GM19438 (cell line): ENCODE data around the gene KIR2DL4.
"Not testable (repeated sequence)": the region's sequence is repeated elsewhere in the genome, so short reads cannot be mapped to it uniquely, and the experiment has no call there.

Experiments used
- ATAC-seq: cut with Tn5 transposase; IDR thresholded peaks from one replicate; pipeline ENCODE4 v1.9.1; 2021; ENCODE audit warnings: low read depth; ENCODE audit not compliant: unreplicated experiment

Gene KIR2DL4

DNA sequence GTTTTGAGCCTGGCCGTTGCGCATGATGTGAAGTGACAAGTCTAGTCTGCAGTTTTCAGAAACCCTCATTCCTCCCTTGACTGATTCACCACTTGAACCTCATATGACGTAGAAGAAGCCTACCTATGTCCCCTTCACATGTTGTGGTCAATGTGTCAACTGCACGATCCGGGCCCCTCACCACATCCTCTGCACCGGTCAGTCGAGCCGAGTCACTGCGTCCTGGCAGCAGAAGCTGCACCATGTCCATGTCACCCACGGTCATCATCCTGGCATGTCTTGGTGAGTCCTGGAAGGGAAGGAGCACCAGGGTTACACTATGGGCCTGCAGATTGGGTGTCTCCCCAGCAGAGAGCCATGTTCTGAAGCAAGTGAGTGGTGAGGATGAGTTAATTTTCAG, at the start of gene KIR2DL4:
Gene KIR2DL4, plus strand, starts transcription at position 201 of the 400 bp plus-strand sequence. Its CDS starts 42 bp downstream, at position 243.
- no peak for ATAC-seq

DNA sequence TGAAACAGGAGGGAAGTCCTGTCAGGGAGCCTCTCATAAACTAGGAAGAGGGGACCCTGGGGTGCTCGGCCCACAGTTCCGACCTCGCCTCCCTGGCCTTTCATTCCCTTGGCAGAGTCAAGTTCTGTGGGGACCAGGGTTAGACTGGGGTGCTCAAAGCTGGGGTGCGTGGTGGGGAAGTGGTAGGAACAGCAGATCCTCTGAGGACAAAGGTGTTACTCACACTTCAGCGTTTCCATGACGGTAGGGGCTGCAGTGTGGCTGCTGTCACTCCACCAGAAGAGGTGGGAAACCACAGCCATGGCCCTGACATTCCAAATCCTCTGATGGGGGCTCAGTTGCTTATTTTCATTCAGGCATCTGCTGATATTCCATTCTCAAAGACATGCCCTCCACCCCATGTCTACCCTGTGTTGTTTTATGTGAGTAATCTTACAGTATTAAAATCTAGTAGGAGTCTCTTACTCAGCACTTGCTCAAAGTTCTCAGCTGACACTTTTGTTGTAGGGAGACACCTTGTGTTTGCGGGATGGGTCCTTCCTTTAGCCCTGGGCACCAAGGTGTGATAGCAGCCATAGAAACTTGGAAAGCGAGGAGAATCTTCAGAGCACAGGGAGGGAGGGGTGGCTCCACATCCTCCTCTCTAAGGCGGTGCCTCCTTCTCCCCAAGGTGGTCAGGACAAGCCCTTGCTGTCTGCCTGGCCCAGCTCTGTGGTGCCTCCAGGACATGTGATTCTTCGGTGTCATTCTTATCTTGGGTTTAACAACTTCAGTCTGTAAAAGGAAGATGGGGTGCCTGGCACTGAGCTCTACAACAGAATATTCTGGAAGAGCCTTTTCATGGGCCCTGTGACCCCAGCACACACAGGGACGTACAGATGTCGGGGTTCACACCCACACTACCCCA, 47.0 kb upstream of the KIR2DL4 start:
- ATAC-seq, result not testable (repeated sequence)

DNA sequence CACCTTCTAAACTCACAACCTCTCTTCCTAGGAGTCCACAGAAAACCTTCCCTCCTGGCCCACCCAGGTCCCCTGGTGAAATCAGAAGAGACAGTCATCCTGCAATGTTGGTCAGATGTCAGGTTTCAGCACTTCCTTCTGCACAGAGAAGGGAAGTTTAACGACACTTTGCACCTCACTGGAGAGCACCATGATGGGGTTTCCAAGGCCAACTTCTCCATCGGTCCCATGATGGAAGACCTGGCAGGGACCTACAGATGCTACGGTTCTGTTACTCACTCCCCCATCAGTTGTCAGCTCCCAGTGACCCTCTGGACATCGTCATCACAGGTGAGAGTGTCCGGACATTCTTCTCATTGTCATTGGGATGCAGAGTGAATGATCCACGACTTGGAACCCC, 44.8 kb upstream of the KIR2DL4 start:
- ATAC-seq, result not testable (repeated sequence)

DNA sequence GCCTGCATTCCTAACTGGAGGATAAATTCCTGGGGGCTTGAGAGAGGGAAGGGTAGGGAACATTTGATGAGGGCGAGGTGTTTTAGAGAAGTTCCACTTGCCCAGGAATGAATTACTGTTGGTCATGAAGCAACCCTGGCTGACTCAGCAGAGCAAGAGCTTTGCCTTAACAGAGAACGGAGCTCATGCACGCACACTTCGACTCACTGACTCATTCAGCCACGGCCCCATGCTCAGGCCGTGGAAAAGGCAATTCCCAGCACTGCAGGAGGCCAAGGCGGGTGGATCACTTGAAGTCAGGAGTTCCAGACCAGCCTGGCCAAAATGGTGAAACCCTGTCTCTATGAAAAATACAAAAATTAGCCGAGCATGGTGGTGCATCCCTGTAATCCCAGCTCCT, 39.2 kb upstream of the KIR2DL4 start:
- not testable (repeated sequence) for ATAC-seq

DNA sequence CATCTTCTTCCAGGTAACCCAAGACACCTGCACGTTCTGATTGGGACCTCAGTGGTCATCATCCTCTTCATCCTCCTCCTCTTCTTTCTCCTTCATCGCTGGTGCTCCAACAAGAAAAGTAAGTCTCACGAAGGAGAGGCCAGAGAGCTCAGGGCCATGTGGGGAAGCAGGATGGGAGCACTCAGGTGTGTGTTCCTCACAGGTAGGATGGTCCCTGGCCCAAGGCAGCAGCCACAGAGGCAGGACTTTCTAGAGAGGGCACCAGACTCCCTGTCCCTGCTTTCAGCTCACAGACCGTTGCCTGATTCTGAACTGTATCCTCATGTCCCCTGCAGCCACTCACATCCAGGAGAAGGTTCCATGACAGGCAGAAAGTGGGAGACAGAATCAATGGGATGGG, 36.9 kb upstream of the KIR2DL4 start:
- not testable (repeated sequence) for ATAC-seq

DNA sequence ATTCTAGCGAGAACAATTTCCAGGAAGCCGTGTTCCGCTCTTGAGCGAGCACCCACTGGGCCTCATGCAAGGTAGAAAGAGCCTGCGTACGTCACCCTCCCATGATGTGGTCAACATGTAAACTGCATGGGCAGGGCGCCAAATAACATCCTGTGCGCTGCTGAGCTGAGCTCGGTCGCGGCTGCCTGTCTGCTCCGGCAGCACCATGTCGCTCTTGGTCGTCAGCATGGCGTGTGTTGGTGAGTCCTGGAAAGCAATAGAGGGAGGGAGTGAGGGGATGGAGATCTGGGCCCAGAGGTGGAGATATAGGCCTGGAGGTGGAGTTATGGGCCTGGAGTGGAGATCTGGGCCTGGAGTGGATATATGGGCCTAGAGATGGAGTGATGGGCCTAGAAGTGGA, 33.8 kb upstream of the KIR2DL4 start, which contains the start of gene KIR2DL1:
Gene KIR2DL1, plus strand, starts transcription at position 148 of the 400 bp plus-strand sequence. Its CDS starts 58 bp downstream, at position 206.
- ATAC-seq, result not testable (repeated sequence)

DNA sequence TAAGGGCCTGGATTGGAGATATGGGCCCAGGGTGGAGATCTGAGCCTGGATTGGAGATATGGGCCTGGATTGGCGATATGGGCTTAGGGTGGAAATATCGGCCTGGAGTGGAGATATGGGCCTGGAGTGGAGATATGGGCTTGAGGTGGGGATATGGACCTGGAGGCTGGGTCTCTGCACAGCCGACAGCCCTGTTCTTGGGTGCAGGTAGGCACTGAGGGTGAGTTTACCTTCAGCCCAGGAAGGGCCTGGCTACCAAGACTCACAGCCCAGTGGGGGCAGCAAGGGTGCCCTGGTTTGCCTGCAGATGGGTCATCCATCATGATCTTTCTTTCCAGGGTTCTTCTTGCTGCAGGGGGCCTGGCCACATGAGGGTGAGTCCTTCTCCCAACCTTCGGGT, 32.9 kb upstream of the KIR2DL4 start:
- ATAC-seq, result not testable (repeated sequence)

DNA sequence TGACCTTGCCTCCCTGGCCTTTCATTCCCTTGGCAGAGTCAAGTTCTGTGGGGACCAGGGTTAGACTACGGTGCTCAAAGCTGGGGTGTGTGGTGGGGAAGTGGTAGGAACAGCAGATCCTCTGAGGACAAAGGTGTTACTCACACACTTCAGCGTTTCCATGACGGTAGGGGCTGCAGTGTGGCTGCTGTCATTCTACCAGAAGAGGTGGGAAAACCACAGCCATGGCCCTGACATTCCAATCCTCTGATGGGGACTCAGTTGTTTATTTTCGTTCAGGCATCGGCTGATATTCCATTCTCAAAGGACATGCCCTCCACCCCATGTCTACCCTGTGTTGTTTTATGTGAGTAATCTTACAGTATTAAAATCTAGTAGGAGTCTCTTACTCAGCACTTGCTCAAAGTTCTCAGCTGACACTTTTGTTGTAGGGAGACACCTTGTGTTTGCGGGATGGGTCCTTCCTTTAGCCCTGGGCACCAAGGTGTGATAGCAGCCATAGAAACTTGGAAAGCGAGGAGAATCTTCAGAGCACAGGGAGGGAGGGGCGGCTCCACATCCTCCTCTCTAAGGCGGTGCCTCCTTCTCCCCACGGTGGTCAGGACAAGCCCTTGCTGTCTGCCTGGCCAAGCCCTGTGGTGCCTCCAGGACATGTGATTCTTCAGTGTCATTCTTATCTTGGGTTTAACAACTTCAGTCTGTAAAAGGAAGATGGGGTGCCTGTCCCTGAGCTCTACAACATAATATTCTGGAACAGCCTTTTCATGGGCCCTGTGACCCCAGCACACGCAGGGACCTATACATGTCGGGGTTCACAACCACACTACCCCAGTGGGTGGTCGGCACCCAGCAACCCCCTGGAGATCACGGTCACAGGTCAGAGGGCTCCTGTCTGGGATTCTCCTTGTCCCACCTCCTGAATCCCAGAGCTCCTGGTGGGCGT, 32.1 kb upstream of the KIR2DL4 start:
- not testable (repeated sequence) for ATAC-seq

DNA sequence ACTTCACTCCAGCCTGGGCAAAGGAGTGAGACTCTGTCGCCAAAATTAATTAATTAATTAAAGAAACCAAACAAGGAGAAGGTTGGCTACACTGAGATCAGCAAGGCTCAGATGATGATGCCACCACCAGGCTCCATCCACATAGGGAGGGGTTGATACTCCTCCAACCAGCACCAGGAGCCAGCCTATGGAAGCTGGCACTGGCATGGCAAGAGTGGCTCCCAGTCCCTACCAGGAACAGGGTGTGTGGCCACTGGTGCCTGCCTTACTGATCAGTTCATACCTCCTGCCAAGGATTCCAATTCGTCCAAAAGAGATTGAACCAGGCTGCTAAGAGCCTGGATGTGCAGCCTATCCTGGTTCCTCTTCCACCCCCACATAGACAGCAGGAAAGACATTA, 30.7 kb upstream of the KIR2DL4 start:
- ATAC-seq, result not testable (repeated sequence)

DNA sequence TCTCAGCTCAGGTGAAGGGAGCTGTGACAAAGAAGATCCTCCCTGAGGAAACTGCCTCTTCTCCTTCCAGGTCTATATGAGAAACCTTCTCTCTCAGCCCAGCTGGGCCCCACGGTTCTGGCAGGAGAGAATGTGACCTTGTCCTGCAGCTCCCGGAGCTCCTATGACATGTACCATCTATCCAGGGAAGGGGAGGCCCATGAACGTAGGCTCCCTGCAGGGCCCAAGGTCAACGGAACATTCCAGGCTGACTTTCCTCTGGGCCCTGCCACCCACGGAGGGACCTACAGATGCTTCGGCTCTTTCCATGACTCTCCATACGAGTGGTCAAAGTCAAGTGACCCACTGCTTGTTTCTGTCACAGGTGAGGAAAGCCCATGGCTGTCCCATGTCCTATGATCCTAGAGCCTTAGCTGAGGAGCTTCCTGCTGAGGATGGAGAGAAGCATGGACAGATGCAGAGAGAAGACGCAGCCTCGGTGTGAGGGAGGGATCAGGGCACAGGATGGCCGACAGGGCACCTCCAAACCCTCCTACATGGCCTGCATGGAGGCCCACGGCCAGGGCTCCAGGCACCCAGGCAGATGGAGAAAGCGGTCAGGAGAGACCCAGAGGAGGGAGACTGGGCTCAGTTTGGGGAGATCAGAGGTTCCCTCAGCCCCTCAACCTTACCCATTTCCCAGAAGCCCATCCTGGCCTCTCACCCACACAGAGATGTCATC, 28.2 kb upstream of the KIR2DL4 start:
- ATAC-seq, result not testable (repeated sequence)

DNA sequence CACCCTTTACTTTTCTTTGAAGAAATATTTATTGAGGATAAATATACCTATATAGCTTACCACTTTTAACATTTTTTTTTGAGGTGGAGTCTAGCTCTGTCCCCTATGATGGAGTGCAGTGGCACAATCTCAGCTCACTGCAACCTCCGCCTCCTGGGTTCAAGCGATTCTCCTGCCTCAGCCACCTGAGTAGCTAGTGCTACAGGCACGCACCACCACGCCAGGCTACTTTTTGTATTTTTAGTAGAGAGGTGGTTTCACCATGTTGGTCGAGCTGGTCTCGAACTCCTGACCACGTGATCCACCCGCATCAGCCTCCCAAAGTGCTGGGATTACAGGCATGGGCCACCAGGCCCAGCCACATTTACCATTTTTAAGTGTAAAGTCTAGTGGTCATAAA, 27.6 kb upstream of the KIR2DL4 start:
- ATAC-seq, result not testable (repeated sequence)

DNA sequence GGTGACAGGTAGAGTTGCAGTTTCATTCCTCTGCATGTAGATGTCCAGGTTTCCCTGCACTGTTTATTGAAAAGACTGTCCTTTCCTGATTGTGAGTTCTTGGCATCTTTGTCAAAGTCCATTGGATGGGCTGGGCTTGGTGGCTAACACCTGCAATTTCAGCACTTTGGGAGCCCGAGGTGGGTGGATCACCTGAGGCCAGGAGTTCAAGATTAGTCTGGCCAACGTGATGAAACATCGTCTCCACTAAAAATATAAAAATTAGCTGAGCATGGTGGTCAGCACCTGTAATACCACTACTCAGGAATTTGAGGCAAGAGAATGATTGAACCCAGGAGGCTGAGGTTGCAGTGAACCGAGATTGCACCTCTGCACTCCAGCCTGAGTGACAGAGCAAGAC, 25.6 kb upstream of the KIR2DL4 start:
- not testable (repeated sequence) for ATAC-seq

DNA sequence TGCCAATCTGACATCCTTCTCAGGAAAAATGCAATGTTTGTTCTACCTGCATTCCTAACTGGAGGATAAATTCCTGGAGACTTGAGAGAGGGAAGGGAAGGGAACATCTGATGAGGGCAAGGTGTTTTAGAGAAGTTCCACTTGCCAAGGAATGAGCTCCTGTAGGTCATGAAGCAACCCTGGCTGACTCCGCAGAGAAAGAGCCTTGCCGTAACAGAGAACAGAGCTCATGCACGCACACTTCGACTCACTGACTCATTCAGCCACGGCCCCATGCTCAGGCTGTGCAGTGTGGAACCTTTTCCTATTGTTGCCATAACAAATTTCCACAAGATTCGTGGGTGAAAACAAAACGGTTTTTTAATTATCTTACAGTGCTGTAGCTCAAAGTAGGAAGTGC, 24.5 kb upstream of the KIR2DL4 start:
- ATAC-seq, result not testable (repeated sequence)

DNA sequence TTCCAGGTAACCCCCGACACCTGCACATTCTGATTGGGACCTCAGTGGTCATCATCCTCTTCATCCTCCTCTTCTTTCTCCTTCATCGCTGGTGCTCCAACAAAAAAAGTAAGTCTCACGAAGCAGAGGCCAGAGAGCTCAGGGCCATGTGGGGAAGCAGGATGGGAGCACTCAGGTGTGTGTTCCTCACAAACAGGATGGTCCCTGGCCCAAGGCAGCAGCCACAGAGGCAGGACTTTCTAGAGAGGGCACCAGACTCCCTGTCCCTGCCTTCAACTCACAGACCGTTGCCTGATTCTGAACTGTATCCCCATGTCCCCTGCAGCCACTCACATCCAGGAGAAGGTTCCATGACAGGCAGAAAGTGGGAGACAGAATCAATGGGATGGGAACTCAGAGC, 20.5 kb upstream of the KIR2DL4 start:
- not testable (repeated sequence) for ATAC-seq

DNA sequence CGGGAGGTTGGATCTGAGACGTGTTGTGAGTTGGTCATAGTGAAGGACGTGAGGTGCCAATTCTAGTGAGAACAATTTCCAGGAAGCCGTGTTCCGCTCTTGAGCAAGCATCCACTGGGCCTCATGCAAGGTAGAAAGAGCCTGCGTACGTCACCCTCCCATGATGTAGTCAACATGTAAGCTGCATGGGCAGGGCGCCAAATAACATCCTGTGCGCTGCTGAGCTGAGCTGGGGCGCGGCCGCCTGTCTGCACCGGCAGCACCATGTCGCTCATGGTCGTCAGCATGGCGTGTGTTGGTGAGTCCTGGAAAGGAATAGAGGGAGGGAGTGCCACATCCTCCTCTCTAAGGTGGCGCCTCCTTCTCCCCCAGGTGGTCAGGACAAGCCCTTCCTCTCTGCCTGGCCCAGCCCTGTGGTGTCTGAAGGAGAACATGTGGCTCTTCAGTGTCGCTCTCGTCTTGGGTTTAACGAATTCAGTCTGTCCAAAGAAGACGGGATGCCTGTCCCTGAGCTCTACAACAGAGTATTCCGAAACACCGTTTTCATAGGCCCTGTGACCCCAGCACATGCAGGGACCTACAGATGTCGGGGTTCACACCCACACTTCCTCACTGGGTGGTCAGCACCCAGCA, 17.2 kb upstream of the KIR2DL4 start:
- ATAC-seq, result not testable (repeated sequence)

DNA sequence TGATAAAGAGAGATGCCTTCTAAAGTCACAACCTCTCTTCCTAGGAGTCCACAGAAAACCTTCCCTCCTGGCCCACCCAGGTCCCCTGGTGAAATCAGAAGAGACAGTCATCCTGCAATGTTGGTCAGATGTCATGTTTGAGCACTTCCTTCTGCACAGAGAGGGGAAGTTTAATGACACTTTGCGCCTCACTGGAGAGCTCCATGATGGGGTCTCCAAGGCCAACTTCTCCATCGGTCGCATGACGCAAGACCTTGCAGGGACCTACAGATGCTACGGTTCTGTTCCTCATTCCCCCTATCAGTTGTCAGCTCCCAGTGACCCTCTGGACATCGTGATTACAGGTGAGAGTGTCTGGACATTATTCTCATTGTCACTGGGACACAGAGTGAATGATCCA, 15.3 kb upstream of the KIR2DL4 start:
- not testable (repeated sequence) for ATAC-seq

DNA sequence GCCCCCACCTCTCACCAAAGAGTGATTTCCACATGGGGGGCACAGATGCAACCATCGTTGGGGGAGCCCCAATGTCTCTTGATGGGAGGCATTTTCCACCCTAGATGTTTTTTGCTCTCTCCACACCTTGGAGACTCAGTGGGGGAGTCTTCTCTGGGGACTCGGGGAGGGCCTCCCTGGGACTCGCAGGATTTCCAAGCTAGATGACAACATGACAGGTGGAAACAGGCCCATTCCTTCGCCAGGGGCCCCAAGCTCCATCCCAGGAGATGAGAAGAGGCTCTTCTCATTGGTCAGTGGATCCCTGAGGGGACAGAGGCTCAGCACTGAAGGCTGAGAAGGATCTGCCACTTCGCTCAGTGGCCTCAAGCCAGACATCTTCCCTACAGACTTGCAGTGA, 12.7 kb upstream of the KIR2DL4 start:
- ATAC-seq, result no peak

DNA sequence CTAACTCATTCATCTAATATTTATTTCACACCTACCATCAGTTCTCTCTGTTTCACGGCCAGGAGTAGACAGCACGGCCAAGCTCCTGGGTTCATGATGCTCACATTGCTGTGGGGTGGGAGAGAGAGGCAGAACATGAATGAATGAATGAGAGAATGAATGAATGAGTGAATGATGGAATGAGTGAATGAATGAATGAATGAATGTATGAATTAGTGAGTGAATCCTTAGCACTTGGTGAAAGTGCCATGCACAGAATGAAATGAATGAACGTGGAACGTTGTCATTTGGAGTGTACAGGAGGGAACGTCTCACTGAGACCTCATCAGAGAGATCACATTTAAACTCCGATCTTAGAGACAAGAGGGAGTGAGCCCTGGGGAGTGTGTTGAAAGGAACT, 11.9 kb upstream of the KIR2DL4 start:
- ATAC-seq, result no peak

DNA sequence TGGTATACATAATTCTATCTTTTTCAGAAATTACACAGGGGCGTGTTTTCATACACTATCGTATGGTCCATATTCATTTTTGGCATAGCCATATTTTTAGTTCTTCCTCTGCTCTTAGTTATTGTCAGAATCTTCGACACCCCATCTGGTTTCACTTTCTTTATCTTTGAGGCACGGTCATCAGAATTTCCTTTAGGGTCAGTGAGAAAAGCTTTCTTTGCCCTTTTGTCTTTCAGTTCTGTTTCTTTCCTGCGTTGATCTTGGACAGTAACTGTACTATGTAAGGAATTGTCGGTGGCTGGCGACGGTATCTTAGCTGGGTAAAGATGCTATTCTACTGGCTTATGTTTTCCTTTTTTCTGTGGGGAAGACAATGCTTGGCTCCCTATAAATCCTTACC, 10.6 kb upstream of the KIR2DL4 start:
- ATAC-seq, result no peak

DNA sequence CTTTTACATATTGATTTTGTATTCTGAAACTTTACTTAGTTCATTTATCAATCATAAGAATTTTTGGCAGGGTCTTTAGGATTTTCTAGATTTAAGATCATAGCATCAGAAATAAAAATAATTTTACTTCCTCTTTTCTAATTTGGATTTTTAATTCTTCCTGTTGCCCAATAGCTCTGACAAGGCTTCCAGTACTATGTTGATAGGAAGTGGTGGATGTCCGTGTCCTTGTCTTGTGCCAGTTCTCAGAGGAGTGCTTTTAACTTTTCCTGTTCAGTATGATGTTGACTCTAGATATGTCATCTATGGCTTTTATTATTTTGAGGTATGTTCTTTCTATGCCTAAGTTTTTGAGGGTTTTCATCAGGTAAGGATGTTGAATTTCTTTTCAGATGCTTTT, 7.7 kb upstream of the KIR2DL4 start:
- ATAC-seq, result no peak
